ENCODE results near the gene C9orf40.

C9orf40 gene

DNA sequence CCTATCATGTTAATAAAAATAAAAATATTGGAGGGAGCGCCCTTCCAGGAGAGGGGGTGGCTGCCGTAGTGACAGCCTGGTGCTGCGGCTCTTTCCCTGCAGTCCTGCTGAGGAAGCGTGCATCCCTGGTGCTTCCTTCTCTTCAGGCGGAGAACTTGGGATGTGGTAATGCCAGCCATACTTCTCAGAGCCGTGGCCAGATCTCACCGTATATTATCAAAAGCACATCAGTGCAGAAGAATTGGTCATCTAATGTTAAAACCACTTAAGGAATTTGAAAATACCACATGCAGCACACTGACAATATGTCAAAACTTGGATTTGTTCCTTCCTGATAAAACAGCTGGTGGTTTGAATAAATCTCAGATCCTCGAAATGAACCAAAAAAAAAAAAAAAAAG, 17.7 kb downstream of the C9orf40 start:
- no peak for DNase-seq

DNA sequence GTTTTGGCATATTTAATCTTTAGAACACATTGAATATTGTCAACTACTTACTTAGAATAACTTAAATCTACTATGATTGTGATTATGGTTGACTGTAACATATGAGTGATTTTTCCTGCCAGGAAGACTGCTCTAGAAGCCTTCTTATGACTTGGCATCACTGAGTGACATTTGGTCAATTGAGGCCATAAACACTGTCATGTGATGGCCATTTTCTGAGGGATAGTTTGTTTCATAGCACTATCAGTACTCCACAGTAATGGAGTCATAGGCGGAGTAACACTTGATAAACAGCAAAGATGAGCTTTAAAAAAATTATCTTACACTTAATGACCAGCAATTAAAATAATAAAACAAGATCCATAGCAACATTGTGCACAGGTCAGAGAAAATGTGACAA, 31.0 kb downstream of the C9orf40 start:
- DNase-seq: no peak

DNA sequence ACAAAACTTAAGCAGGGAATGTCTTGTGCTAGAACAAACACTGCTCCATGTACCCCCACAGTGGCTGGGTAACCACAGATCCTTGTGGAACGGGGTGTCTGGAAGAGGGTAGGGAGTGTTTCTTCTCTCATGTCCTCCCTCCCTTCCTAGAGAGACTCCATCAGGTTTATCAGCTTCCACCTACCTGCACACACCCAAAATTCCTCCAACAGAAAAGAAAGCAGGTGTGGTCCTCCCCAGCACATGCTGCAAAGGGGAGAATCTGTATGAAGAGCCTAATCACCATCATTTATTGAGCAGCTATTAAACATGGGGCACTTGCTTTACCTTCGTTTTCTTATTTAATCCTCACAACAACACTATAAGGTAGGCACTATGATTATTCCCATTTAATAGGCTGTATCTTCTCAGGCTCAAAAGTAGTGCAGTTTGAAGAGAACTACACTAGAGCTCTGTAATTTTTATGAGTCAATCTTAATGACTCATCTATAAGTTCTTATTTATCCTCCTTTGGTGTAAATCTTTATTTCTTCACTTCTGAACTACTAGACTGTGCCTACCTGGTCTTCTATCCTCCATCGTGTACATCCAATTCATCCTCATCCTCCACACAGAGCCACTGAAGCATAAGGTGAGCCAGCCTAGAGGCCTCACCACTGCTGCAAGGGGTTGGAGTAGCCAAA, 31.6 kb downstream of the C9orf40 start:
- DNase-seq: no peak

DNA sequence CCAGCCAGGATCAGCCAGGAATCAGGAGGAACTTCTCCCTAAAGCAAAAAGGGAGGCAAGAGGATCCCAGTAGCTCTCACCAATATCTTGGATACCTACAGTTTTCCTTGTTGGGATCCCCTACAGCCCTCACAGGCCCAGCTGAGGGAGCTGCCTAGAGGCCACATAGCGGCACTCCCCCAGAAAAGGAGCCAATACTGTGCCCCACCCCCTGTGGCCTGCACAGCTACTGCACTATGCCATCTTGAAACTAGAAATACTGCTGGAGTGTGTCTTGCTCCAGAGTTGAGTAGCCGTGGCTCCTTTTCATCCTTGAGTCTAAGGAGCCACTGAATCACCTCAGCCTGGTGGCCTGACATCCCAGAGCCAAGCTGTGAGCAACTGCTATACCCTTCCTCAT, 42.7 kb downstream of the C9orf40 start:
- no peak for DNase-seq

DNA sequence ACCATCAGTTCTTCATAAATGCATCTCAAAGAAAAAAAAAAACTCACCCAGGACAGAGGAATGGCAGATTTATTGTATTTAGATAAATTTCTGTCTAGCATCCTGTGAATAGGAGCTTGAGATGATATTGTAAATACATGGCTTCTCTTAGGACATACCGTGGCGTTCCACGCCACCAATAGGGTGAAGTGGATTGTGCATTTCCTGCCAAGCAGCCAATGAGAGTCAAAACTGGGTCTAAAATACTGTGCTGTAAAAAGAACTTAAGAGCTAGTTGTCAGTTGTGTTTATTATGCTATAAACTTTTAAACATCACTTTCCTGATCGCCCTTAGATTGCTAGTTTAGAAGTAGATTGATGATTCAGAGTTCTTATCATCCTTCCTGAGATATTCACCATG, 44.0 kb downstream of the C9orf40 start:
- DNase-seq: no peak

DNA sequence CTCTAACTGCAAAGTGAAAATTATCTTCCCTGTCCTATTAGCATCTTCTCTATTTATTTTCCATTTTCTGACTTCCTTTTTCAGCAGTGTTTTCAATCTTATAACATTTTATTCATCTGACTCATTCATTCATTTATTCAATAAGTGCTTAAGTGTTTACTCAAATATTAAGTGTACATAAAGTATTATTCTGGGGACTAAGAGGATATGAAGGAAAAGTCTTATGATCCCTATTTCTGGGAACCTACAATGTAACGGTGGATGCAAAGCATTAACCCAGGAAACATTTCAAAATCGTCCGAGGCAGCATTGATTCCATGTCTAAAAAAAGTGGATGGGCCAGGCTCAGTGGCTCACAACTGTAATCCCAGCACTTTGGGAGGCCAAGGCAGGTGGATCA, 45.6 kb downstream of the C9orf40 start:
- no peak for DNase-seq

DNA sequence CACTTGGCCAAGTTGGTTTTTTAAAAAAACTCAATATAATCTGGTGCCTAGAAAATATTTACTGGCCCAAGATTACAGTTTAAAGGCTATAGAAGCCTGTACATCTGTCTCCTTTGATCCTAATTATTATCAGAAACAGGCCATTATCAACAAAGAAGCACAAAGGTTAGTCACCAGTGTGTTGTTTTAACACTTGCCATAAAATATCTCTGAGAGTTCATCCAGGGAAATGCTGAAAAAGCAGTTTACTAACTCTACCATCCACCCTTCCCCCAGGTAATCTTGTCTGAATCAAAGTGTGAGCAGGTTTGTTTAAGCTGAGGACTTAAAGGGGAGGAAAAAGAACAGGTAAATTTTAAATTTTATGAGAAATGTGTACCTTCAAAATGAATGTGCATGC, 51.7 kb downstream of the C9orf40 start:
- DNase-seq: no peak

Measured in stimulated activated naive CD4-positive, alpha-beta T cell (primary cell).